Measurements from ENCODE around the gene GABRD. TPM values are rescaled to one million over a fixed set of nuclear protein-coding genes. Genes with fewer than 3 reads are reported as not detected.

GABRD gene
- total and polyA plus RNA-seq, 2 of the 13 experiments (the other 11 are each of a cell fraction or from before 2014, with no cell fraction given) = not detected

GRCh38 chr1:2049225-2049717 is 30.1 kb downstream of the GABRD start (continued):
- peak; percentile 80; the same call in 1 of the 2 replicates for TF ChIP-seq TIGD3 (CRISPR knock-in tag; IDR thresholded peaks at IDR 0.05; ENCODE audit: borderline replicate concordance)
- peak; percentile 59 for TF ChIP-seq SAP130 (CRISPR knock-in tag; IDR thresholded peaks at IDR 0.05; ENCODE audit: low read depth)
- TF ChIP-seq SCMH1 (CRISPR knock-in tag; IDR thresholded peaks at IDR 0.05; ENCODE audit: borderline replicate concordance) = no peak
- TF ChIP-seq MXD3 (CRISPR knock-in tag; IDR thresholded peaks at IDR 0.05) = no peak; the same call in 1 of the 2 replicates
- TF ChIP-seq ZNF441 (CRISPR knock-in tag; IDR thresholded peaks at IDR 0.05; ENCODE audit: borderline replicate concordance) = peak; percentile 39; the same call in 1 of the 2 replicates
- TF ChIP-seq GZF1 (CRISPR knock-in tag; IDR thresholded peaks at IDR 0.05) = peak; percentile 96; the same call in 1 of the 2 replicates
- TF ChIP-seq FOXK1 (CRISPR knock-in tag; IDR thresholded peaks at IDR 0.05; ENCODE audit: borderline replicate concordance, low read depth) = no peak
- TF ChIP-seq ZSCAN12 (CRISPR knock-in tag; IDR thresholded peaks at IDR 0.05) = no peak
- peak; percentile 88 for TF ChIP-seq ZNF546 (CRISPR knock-in tag; conservative IDR thresholded peaks at IDR 0.05)
- no peak for TF ChIP-seq PAXIP1 (CRISPR knock-in tag; conservative IDR thresholded peaks at IDR 0.05)
- TF ChIP-seq MBNL3 (CRISPR knock-in tag; conservative IDR thresholded peaks at IDR 0.05) = no peak
- no peak; the same call in 1 of the 2 replicates for TF ChIP-seq SIN3A (IDR thresholded peaks at IDR 0.05; ENCODE audit: borderline replicate concordance, low read depth, low read length)
- no peak for TF ChIP-seq ZNF232 (CRISPR knock-in tag; IDR thresholded peaks at IDR 0.05; ENCODE audit: borderline replicate concordance)
- 0 out of 2 replicates have a peak, but pooled peaks have one; percentile 69 for TF ChIP-seq STAT5B (CRISPR knock-in tag; IDR thresholded peaks at IDR 0.05)
- peak; percentile 50; the same call in 1 of the 2 replicates for TF ChIP-seq KMT2B (CRISPR knock-in tag; IDR thresholded peaks at IDR 0.05)
- no peak for TF ChIP-seq JUN (CRISPR knock-in tag; IDR thresholded peaks at IDR 0.05)
- TF ChIP-seq, protein P1, sequence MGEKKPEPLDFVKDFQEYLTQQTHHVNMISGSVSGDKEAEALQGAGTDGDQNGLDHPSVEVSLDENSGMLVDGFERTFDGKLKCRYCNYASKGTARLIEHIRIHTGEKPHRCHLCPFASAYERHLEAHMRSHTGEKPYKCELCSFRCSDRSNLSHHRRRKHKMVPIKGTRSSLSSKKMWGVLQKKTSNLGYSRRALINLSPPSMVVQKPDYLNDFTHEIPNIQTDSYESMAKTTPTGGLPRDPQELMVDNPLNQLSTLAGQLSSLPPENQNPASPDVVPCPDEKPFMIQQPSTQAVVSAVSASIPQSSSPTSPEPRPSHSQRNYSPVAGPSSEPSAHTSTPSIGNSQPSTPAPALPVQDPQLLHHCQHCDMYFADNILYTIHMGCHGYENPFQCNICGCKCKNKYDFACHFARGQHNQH (CRISPR knock-in tag; IDR thresholded peaks at IDR 0.05) = peak; percentile 1; the same call in 1 of the 2 replicates
- TF ChIP-seq, protein P2, sequence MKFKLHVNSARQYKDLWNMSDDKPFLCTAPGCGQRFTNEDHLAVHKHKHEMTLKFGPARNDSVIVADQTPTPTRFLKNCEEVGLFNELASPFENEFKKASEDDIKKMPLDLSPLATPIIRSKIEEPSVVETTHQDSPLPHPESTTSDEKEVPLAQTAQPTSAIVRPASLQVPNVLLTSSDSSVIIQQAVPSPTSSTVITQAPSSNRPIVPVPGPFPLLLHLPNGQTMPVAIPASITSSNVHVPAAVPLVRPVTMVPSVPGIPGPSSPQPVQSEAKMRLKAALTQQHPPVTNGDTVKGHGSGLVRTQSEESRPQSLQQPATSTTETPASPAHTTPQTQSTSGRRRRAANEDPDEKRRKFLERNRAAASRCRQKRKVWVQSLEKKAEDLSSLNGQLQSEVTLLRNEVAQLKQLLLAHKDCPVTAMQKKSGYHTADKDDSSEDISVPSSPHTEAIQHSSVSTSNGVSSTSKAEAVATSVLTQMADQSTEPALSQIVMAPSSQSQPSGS (CRISPR knock-in tag; IDR thresholded peaks at IDR 0.05) = no peak
- TF ChIP-seq, protein P3, sequence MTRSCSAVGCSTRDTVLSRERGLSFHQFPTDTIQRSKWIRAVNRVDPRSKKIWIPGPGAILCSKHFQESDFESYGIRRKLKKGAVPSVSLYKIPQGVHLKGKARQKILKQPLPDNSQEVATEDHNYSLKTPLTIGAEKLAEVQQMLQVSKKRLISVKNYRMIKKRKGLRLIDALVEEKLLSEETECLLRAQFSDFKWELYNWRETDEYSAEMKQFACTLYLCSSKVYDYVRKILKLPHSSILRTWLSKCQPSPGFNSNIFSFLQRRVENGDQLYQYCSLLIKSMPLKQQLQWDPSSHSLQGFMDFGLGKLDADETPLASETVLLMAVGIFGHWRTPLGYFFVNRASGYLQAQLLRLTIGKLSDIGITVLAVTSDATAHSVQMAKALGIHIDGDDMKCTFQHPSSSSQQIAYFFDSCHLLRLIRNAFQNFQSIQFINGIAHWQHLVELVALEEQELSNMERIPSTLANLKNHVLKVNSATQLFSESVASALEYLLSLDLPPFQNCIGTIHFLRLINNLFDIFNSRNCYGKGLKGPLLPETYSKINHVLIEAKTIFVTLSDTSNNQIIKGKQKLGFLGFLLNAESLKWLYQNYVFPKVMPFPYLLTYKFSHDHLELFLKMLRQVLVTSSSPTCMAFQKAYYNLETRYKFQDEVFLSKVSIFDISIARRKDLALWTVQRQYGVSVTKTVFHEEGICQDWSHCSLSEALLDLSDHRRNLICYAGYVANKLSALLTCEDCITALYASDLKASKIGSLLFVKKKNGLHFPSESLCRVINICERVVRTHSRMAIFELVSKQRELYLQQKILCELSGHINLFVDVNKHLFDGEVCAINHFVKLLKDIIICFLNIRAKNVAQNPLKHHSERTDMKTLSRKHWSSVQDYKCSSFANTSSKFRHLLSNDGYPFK (CRISPR knock-in tag; IDR thresholded peaks at IDR 0.05; ENCODE audit: borderline replicate concordance) = peak; percentile 76; the same call in 1 of the 2 replicates

Measured in HepG2 (cell line).